Right ventricle myocardium superior (tissue), 1 donor: Measurements from ENCODE around the gene PARD6B. TPM values are rescaled to one million over a fixed set of nuclear protein-coding genes. Genes with fewer than 3 reads are reported as not detected.
"Not testable (repeated sequence)": the region's sequence is repeated elsewhere in the genome, so short reads cannot be mapped to it uniquely, and the experiment has no call there.

Experiments
- ATAC-seq: fragments of 200-7000 bp; cut with Tn5 transposase; one replicate; pipeline ENCODE4 v1.9.1; 2020; ENCODE audit warnings: mild to moderate bottlenecking; ENCODE audit not compliant: poor library complexity
- DNase-seq: peaks from one replicate; pipeline ENCODE4 v3.0.0-alpha.2; 2020
- intact Hi-C: fragments of 100-400 bp; cut with DNase I; formaldehyde crosslinking; loops from one replicate; pipeline ENCODE4 v1.11.2; 2022
- total RNA-seq: library from RNA; stranded (reverse); fragmentation: NEBNext Ultra II Directional; extraction: Animal tissue kit (Norgen Biotek cat#: 25700); gene quantifications from one replicate; pipeline ENCODE4 v1.2.1, GENCODE V29; 2021
- donor health status: DM: no; HTN: yes; CAD: no; lungs with severe emphysema.

PARD6B gene
- total RNA-seq, 1 donor from 2014 or later: 4.7 TPM

GRCh38 chr20:50763550-50764458, 32.4 kb downstream of the PARD6B start:
- DNase-seq, intact Hi-C loops: not testable (repeated sequence)

GRCh38 chr20:50765251-50765650, 33.9 kb downstream of the PARD6B start:
- intact Hi-C loops, DNase-seq, ATAC-seq: not testable (repeated sequence)

More at GRCh38 chr20:50763550-50764458, 32.4 kb downstream of the PARD6B start:
- ATAC-seq: peak; percentile 2

GRCh38 chr20:50765674-50766073, 34.3 kb downstream of the PARD6B start:
- intact Hi-C loops: no loop called here
- ATAC-seq (no peak), DNase-seq (no peak)

GRCh38 chr20:50766955-50767809, 35.8 kb downstream of the PARD6B start:
- DNase-seq, intact Hi-C loops, ATAC-seq: not testable (repeated sequence)

- DNase-seq, ATAC-seq, intact Hi-C loops: not testable (repeated sequence)
Measured at GRCh38 chr20:50768991-50769390, 37.6 kb downstream of the PARD6B start.

- intact Hi-C loops, DNase-seq: not testable (repeated sequence)
- peak; percentile 41 for ATAC-seq
Measured at GRCh38 chr20:50769551-50770085, 38.2 kb downstream of the PARD6B start.

GRCh38 chr20:50771419-50772080, 40.2 kb downstream of the PARD6B start:
- ATAC-seq, intact Hi-C loops: not testable (repeated sequence)

GRCh38 chr20:50772420-50773185, 41.2 kb downstream of the PARD6B start:
- ATAC-seq (no peak), DNase-seq (no peak)
- intact Hi-C loops: no loop called here

More at GRCh38 chr20:50771419-50772080, 40.2 kb downstream of the PARD6B start:
- DNase-seq: not testable (repeated sequence)

GRCh38 chr20:50774515-50774914, 43.1 kb downstream of the PARD6B start:
- intact Hi-C loops: no loop called here
- DNase-seq (no peak), ATAC-seq (no peak)

- DNase-seq: no peak
- ATAC-seq: no peak
- intact Hi-C loops: no loop called here
Measured at GRCh38 chr20:50776122-50776817, 44.9 kb downstream of the PARD6B start.

GRCh38 chr20:50777373-50777772, 46.0 kb downstream of the PARD6B start:
- DNase-seq (no peak), ATAC-seq (no peak)

GRCh38 chr20:50778994-50779393, 47.6 kb downstream of the PARD6B start:
- intact Hi-C loops, ATAC-seq, DNase-seq: not testable (repeated sequence)

More at GRCh38 chr20:50777373-50777772, 46.0 kb downstream of the PARD6B start:
- intact Hi-C loops: no loop called here

- no peak for ATAC-seq
- intact Hi-C loops: no loop called here
- no peak for DNase-seq
Measured at GRCh38 chr20:50783390-50783789, 52.0 kb downstream of the PARD6B start.

GRCh38 chr20:50783903-50784302, 52.5 kb downstream of the PARD6B start:
- ATAC-seq (no peak), DNase-seq (no peak)
- intact Hi-C loops: no loop called here

GRCh38 chr20:50784464-50784863, 53.1 kb downstream of the PARD6B start:
- ATAC-seq (no peak), DNase-seq (no peak)
- intact Hi-C loops: no loop called here

- no peak for ATAC-seq
- no peak for DNase-seq
- intact Hi-C loops: no loop called here
Measured at GRCh38 chr20:50786703-50787102, 55.3 kb downstream of the PARD6B start.

GRCh38 chr20:50787181-50787580, 55.8 kb downstream of the PARD6B start:
- no peak for ATAC-seq
- no peak for DNase-seq
- intact Hi-C loops: no loop called here
